RKO (cell line): Measurements from ENCODE around the gene DHCR24.

Source experiments
- DNase-seq: peaks from one replicate; pipeline ENCODE4 v3.0.0-alpha.2; 2016; ENCODE audit warnings: low spot score

DHCR24 gene

GRCh38 chr1:54865238-54866073 lies 21.5 kb downstream of the DHCR24 start:
- no peak for DNase-seq

- no peak for DNase-seq
Measured at GRCh38 chr1:54864460-54865208, 22.4 kb downstream of the DHCR24 start.

DNA sequence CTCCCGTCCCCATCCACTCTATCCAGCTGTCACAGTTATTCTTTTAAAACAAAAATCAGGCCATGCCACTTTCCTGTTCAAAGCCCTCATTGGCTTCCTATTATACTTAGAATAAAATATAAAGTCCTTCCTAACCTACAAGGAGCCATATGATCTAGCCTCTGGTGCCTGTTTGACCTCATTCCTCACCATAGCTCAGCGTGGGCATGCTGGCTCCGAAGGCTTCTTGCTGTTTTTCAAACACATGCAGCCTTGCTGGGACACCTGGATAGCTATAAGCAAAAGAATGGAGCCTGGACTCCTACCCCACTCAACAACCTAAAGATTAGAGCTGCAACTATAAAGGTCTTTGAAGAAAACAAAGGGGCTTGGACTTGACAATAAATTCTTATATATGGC lies 23.7 kb downstream of the DHCR24 start:
- no peak for DNase-seq

DNA sequence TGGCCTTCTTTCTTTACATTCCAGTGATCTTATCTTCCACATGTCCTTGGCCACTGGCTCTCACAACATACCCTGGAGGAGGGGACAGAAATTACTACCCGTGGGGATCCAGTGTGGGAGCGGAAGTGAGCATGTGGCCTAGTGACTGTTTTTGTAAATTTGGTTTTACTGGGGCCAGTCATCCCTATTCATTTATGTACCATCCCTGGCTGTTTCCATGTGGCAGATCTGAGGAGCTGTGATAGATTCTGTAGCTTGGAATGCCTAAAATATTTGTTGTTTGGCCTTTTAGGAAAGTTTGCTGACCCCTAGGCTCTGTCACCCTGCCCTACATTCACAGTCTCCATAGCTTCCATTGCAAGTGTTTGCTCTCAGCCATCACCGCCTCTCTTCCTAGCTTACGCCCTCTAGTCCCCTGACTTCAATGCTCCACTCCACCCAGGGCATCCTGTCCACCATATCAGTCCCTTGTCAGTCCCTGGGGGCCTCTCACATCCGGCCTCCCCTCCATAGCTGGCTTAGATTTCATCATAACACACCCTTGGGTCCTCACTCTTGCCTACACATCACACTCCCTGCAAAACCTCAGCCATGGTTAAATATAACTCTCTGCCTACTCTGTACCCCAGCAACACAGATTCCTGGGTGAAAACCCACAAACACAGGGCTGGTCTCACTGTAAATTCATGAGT lies 25.8 kb downstream of the DHCR24 start:
- no peak for DNase-seq

GRCh38 chr1:54859700-54860391 lies 27.1 kb downstream of the DHCR24 start:
- DNase-seq: no peak

DNA sequence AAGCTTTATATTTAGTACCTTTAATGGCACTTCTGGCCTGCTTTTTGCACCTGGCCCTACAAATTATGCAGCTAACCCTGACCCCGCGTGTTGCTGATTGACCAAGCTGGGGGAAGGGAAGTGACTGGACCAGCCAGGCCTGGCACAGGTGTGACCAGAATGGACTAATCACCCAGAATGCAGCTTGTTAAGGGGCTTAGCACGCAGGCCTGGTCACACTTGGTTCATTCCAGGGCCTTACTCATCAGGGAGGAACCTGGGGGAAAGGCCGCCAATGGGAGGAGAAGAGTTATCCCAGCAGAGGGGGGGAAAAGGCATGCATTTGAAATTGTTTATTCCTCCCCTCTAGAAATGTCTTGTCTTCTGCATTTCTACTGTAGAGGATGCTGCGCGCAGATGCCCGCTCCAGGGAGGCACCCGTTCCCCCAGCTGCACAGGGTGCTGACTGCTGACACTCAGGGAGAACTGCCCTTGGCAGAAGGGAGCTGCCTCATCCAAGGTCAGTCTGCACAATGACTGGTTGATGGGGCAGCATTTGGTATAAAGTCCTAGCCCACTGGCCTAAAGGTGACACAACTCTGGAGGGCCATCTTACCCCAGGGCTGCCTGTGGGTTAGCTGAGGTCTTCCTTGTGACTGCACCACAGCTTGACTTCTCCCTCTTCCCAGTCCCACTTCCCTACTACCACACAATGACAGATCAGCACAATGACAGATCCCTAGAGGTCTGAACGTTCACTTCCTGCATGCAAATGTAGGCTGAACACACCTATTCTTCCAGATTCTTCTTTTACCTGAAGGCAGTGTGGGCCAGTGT lies 29.0 kb downstream of the DHCR24 start:
- no peak for DNase-seq

GRCh38 chr1:54857141-54857540 lies 29.9 kb downstream of the DHCR24 start:
- DNase-seq: no peak

- DNase-seq: no peak
Measured at GRCh38 chr1:54854381-54855020, 32.5 kb downstream of the DHCR24 start.

DNA sequence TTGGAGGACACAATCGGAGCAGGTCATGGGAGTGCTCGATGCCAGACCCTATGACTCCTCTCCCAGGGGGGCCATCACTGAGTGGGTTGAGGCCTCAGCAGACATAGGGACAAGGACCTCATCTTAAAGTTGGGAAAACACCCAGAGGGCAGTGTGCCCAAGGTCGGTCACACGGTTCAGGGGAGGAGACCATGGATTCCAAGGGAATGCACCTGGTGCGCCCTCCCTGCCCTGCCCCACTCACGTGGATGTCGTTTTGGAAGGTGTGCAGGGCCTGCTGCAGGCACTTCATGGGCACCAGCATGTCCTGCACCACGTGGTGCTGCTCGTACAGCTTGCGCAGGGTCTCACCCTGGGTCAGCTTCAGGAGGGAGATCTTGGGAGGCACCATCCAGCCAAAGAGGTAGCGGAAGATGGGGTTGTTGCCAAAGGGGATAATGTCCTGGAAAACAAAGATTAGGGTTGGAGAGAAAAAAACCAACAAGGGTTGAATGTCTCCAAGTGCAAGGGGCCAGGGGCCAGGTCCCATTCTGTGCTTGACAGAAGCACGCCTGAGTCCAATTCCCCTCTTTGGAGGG lies 33.1 kb downstream of the DHCR24 start:
- DNase-seq: no peak

GRCh38 chr1:54853096-54853792 lies 33.8 kb downstream of the DHCR24 start:
- DNase-seq: no peak

DNA sequence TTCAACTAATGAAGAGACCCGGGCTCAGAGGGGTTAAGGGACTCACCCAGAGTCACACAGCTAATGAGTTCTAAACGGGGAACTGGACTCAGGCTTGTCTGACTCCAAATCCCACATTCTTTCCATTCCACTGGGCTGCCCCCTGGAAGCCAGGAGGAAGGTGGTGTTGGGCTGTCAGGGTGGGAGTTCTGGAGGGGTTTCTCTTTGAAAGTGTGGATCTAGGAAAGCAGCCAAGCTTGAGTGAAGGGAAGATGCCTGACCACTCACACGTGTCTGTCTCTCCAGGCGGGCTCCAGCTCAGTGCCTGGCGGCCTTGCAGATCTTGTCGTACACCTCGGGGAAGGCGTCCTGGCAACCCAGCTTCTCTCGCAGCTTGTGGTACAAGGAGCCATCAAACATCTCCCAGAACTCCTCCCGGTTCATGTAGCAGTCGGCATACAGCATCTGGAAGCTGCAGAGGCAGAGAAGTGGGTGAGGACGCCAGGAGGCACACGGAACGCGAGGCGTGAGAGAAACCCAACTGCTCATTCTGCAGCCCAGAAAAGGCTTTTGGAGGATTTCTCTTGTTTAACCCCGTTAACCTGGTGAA lies 35.0 kb downstream of the DHCR24 start:
- no peak for DNase-seq

GRCh38 chr1:54851406-54851805 lies 35.6 kb downstream of the DHCR24 start:
- DNase-seq: no peak

GRCh38 chr1:54850737-54851136 lies 36.3 kb downstream of the DHCR24 start:
- DNase-seq: no peak

GRCh38 chr1:54850069-54850730 lies 36.8 kb downstream of the DHCR24 start:
- no peak for DNase-seq

- no peak for DNase-seq
Measured at GRCh38 chr1:54849219-54850068, 37.6 kb downstream of the DHCR24 start.

- no peak for DNase-seq
Measured at GRCh38 chr1:54848134-54848948, 38.7 kb downstream of the DHCR24 start.

DNA sequence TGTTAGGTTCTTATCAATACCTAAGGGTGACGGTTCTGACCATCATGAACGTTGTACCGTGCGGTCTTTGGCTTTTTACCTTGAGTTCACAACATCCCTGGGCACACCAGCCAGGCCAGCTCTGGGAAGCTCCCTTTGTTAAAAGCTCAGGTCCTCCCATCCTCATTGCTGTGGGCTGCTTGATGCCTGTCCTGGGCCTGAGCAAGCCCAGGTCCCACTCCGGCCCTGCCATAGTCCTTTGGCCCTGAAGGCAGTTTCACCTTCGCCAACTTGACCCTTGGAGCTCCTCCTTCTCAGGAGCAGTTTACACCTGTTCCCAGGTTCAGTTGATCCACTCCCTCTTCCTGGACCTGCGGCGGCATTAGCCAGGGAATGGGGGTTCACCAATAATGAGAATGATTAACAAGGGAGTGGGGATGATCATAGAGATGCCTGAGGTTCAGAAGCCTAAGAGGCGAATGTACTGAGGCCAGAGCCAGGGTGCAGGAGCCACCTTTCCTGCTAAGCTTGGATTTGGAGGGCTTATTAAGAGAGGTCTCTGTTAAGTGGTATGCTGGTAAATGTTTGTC lies 40.2 kb downstream of the DHCR24 start:
- DNase-seq: no peak
